HepG2 (cell line): ENCODE measurements around the gene LRBA. TPM values are rescaled to one million over a fixed set of nuclear protein-coding genes. Genes with fewer than 3 reads are reported as not detected.

Experiments used
- HOXA5 ChIP-seq: sonication (generic); formaldehyde crosslinking; IDR thresholded peaks from 2 replicates; pipeline ENCODE4 v1.4.0; 2020; ENCODE audit warnings: missing genetic modification reagents
- MATR3 ChIP-seq: sonication (generic); formaldehyde crosslinking; IDR thresholded peaks from 2 replicates; pipeline ENCODE4 v1.4.0; 2020; ENCODE audit warnings: missing genetic modification reagents
- MYC ChIP-seq: sonication (generic); formaldehyde crosslinking; IDR thresholded peaks from 2 replicates; pipeline ENCODE4 v1.9.0; 2021; ENCODE audit warnings: missing genetic modification reagents, borderline replicate concordance
- PHF5A ChIP-seq: IDR thresholded peaks from one replicate; pipeline ENCODE4 v1.6.1; 2018; ENCODE audit warnings: low read depth, missing genetic modification reagents; ENCODE audit not compliant: unreplicated experiment
- UBTF ChIP-seq: sonication (generic); formaldehyde crosslinking; IDR thresholded peaks from 2 replicates; pipeline ENCODE4 v1.4.0; 2020; ENCODE audit warnings: mild to moderate bottlenecking, missing genetic modification reagents
- ZMYM2 ChIP-seq: sonication (generic); formaldehyde crosslinking; IDR thresholded peaks from 2 replicates; pipeline ENCODE4 v1.8.0; 2022; ENCODE audit warnings: mild to moderate bottlenecking, missing genetic modification reagents
- ZNF142 ChIP-seq: sonication (generic); formaldehyde crosslinking; IDR thresholded peaks from 2 replicates; pipeline ENCODE4 v1.4.0; 2020; ENCODE audit warnings: missing genetic modification reagents
- ZNF256 ChIP-seq: sonication (generic); formaldehyde crosslinking; conservative IDR thresholded peaks from 2 replicates; pipeline ENCODE4 v1.4.0; 2020; ENCODE audit warnings: missing genetic modification reagents
- ZNF691 ChIP-seq: sonication (generic); formaldehyde crosslinking; IDR thresholded peaks from 2 replicates; pipeline ENCODE4 v1.4.0; 2020; ENCODE audit warnings: missing genetic modification reagents, low read depth, mild to moderate bottlenecking, borderline replicate concordance
- ZNF720 ChIP-seq: sonication (generic); formaldehyde crosslinking; IDR thresholded peaks from 2 replicates; pipeline ENCODE4 v1.4.0; 2020; ENCODE audit warnings: missing genetic modification reagents
- ZNF746 ChIP-seq: sonication (generic); formaldehyde crosslinking; IDR thresholded peaks from 2 replicates; pipeline ENCODE4 v1.8.0; 2022; ENCODE audit warnings: mild to moderate bottlenecking, missing genetic modification reagents
- ZNF75D ChIP-seq: sonication (generic); formaldehyde crosslinking; IDR thresholded peaks from 2 replicates; pipeline ENCODE4 v1.8.1; 2023; ENCODE audit warnings: missing genetic modification reagents, mild to moderate bottlenecking, borderline replicate concordance
- polyA plus RNA-seq, 8 experiments: library from polyadenylated mRNA; depleted of rRNA in 3 of 8; stranded (reverse) in 7 of 8; unstranded in 1 of 8; fragments of >200 nt; fragmentation: Illumina TruSeq in 4 of 8; extraction: Trizol in 4 of 8; gene quantifications; 2 replicates each; pipeline versions ENCODE4 v1.2.1 to v1.2.3, GENCODE V29; 2011 to 2016; ENCODE audit warnings: low read depth in 4 of 8, missing spikeins in 1 of 8, mixed read lengths in 1 of 8; ENCODE audit not compliant: insufficient read depth in 1 of 8
- total RNA-seq, 5 experiments: library from RNA; depleted of rRNA; stranded (reverse); fragments of >200 nt; fragmentation: Illumina TruSeq; extraction: Trizol; gene quantifications; 2 replicates each; pipeline ENCODE4 v1.2.3, GENCODE V29; 2016; ENCODE audit warnings: low read depth in 1 of 5

Gene LRBA
- total and polyA plus RNA-seq, 2 of the 13 experiments (the other 11 are each of a cell fraction or from before 2014, with no cell fraction given): 21.0 to 37.2 TPM

- no peak for TF ChIP-seq ZNF142 (CRISPR knock-in tag)
- TF ChIP-seq MATR3: no peak
- TF ChIP-seq MYC: no peak
- no peak for TF ChIP-seq ZNF75D (CRISPR knock-in tag)
- TF ChIP-seq ZNF256 (CRISPR knock-in tag): no peak
- TF ChIP-seq PHF5A (CRISPR knock-in tag): no peak
- no peak for TF ChIP-seq ZNF746
- TF ChIP-seq ZMYM2 (CRISPR knock-in tag): no peak
- no peak for TF ChIP-seq ZNF720 (CRISPR knock-in tag)
- TF ChIP-seq ZNF691: no peak
- TF ChIP-seq HOXA5 (CRISPR knock-in tag): no peak
- TF ChIP-seq UBTF: no peak
Observed at GRCh38 chr4:150461957-150462356, 553.1 kb downstream of the LRBA start (continued).
